H1 (cell line): ENCODE measurements around the gene LRP11. TPM values are rescaled to one million over a fixed set of nuclear protein-coding genes. Genes with fewer than 3 reads are reported as not detected.

Source experiments
- SP2 ChIP-seq: IDR thresholded peaks from 2 replicates; pipeline ENCODE4 v1.6.1; 2012; ENCODE audit warnings: mild to moderate bottlenecking, low read length, inconsistent platforms
- TAF7 ChIP-seq: optimal IDR thresholded peaks from 2 replicates; pipeline ENCODE3; 2011; ENCODE audit warnings: low read depth, mild to moderate bottlenecking, inconsistent platforms, low read length, moderate library complexity, borderline replicate concordance
- polyA plus RNA-seq, 7 experiments: library from polyadenylated mRNA; depleted of rRNA in 3 of 7; stranded (reverse) in 5 of 7; unstranded in 2 of 7; fragments of >200 nt in 5 of 7; fragments of 200-250 nt in 2 of 7; gene quantifications; 1 replicate in 5 of 7; 2 replicates in 1 of 7; 4 replicates in 1 of 7; pipeline versions ENCODE4 v1.2.1 to v1.2.3, GENCODE V29; 2011 to 2013; ENCODE audit warnings: missing spikeins in 2 of 7, mixed read lengths in 2 of 7
- total RNA-seq: library from RNA; stranded (reverse); fragmentation: NEBNext Ultra II Directional; extraction: Animal tissue kit (Norgen Biotek cat#: 25700); gene quantifications from 2 replicates; pipeline ENCODE4 v1.2.1, GENCODE V29; 2021

The LRP11 gene
- total and polyA plus RNA-seq, 2 of the 8 experiments (the other 6 are each of a cell fraction or from before 2014, with no cell fraction given) = 11.0 to 20.0 TPM

DNA sequence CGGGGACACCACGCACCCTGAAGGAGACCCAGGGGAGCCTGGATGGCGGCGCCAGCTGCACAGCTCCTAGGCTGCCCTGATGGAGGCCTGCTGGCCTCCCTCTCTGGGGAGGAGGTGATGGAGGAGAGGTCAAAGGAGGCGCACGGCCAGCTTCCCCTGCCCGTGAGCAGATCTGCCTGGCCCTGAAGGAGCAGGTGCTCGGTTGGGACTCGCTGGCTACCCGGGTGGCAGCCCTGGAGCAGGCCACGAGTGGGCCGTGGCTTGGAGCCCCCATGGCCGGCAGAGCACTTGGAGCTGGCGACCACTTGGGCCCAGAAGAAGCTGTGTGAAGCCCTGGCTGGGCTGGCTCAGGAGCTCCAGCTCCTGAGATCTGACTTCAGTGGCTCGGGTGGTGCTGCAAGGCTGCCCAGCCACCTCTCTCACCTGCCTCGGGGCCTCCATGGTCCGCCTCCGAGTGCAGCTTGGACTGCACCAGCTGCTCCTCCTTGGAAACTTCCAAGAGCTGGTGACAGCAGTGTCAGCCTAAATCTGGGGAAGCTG, 41.3 kb upstream of the LRP11 start (continued):
- TF ChIP-seq SP2 (no peak), TAF7 (no peak)
